Measurements from ENCODE around the gene RMND5A. TPM values are rescaled to one million over a fixed set of nuclear protein-coding genes. Genes with fewer than 3 reads are reported as not detected.

RMND5A gene
- polyA plus RNA-seq, 1 donor: 36.6 TPM

DNA sequence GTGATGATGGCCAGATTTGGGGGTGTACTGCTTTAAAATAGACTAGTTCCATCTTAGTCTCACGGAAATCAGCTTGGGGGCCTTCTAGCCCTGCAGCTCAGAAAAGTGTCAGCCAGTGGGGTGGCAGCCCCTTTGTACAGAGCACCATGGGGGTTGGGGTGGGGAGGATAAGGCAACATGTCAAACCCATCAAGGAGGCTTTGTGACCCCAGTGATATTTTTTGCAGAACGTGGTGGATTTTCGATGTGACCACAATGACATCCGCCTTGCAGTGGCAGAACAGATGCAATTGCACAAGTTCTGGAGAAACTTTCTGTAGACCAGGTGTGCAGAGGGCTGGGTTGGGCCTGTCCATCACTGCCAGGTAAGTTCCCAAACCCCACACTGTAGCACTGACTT is 73.7 kb downstream of the RMND5A start:
- no peak for DNase-seq

DNA sequence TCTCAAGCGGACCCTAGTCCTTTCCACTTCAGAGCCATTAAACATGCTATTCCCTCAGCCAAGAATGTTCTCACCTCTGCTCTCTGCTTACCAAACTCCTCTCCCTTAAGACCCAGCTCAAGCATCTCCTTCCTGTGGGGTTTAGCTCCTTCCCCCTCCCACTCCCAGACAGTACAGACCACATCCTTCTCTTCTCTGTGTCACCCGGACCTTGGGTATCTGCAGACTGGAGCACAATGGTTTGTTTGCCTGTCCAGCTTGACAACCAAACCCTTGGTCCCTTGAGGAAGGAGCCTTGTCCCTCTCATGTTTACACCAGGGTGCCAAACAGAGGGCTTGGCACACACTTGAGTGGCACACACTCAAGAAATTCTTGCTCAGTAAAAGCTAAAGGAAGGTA is 74.8 kb downstream of the RMND5A start:
- DNase-seq: no peak

DNA sequence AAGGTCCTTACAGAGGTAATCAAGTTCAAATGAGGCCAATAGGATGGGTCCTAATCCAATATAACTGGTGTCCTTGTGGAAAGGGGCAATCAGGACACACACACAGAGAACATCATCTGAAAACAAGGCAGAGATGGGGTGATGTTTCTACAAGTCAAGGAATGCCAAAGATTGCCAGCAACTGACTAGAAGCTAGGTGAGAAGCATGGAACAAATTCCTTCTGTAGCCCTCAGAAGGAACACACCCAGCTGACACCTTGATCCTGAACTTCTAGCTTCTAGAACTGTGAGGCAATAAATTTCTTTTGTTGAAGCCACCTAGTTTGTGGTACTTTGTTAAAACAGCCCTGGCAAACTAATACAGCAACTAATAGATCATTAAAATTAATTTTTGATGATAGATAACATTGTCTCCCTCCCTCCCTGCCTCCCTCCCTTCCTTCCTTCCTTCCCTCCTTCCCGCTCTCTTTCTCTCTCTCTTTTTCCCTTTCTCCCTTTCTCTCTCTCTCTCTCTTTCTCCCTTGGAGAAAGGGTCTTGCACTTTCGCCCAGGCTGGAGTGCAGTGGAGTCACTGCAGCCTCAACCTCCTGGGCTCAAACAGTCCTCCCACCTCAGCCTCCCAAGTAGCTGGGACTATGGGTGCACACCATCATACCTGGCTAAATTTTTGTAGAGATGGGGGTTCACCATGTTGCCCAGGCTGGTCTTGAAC is 80.9 kb downstream of the RMND5A start:
- no peak for DNase-seq

DNA sequence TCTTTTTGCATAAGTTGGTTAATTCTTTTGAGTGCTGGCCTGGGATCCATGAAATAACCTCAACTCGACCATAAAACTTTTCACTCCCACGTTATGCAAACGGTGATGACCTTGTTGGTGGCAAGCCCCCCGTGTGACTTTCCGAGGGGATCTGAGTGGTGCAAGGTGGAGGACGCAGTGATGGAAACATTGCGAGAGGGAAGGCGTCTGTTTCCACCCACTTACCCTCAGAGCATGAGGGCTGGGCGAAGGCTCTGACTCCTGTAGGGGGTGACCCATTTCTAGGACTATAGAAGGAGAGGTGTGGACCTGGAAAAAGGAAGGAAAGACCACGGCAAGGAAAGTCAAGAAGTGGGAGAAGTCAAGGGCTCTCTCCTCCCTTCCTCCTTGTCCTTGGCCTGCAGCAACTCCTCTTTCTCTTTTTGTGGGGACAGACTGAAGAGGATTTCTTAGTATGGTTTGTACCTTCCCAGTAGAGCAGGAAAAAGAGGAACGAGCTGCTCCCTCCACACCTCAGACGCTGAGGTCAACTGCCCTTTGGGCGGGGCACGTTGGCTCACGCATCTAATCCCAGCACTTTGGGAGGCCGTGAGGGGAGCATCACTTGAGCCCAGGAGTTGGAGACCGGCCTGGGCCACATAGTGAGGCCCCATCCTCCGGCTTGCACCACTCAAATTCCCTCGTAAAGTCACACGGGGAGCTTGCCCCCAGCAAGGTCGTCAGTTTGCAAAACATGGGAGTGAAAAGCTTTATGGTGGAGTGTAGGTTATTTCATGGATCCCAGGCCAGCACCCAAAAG is 86.2 kb downstream of the RMND5A start:
- no peak for DNase-seq

GRCh38 chr2:86807133-86807467 is 87.0 kb downstream of the RMND5A start:
- no peak for DNase-seq

DNA sequence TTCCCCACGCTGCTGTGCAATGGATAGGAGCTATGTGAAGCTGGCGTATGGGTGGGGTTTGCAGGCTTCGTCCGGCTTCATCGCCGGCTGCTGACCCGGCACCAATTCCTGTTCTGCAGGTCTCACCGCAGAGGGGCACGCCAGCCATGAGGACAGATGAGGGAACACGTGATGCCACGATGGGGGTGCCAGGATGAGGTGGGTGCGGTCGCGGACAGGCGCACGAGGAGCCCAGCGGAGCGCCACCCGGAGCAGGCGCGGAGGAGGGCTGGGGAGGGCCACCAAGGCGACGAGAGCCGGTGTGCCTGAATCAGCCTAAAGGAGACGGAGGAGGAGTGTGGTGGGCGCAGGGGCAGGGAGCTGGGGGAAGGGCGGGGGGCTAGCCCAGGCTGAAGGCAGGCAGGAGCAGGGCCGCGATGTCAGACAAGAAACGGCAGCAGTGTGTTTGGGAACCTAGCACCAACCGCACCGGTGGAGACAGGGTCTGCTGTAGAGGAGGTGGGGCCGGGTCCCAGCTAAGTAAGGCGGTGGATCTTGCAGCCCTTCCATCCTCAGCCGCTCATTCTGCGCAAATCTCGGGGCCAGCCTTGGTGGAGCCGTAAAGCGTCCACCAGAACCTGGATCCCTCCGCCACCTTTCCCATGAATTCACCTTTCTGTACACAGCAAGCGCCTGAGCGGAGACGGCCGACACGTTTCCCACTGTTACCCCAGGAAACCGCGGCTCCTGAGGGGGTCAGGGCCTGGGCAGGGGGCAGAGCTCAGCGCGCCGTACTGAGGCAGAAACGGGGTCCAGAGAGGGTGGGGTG is 87.6 kb downstream of the RMND5A start:
- DNase-seq: no peak

DNA sequence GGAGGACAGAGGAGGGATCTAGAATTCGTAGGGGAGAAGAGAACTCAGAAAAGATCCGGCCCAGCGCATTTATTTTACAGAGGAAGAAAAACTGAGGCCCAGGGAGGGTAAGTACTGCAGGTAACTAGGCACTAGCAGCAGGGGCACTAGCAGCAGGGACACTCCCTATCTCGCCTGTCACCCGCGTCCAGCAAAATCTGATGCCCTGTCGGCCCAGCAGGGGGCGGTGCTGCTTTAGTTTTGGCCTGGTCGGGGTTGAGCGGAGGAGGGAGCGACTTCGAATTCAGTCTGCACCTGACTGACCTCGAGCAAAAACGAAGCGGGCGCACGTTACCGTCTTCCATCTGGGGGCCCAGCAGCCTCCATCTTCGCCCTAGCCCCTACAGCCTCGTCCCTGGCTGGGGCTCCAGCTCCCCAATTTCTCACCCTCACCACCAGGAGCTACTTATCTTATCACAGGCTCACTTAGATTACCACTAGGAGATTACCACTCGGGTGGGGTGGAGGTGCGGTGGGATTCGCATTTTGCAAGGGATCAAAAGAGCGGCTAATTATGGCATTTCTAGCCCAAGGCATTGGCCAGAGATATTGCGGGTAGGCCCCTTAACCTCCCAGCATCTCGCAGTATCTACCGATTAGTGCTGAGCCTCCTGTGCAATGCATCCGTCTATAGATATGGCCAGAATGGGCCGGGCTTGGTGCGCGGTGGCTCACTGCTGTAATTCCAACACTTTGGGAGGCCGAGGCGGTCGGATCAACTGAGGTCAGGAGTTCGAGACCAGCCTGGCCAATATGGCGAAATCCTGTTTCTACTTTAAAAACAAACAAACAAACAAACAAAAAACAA is 88.4 kb downstream of the RMND5A start:
- DNase-seq: peak; percentile 85

- no peak for DNase-seq
Measured at GRCh38 chr2:86809481-86810121, 89.5 kb downstream of the RMND5A start.

DNA sequence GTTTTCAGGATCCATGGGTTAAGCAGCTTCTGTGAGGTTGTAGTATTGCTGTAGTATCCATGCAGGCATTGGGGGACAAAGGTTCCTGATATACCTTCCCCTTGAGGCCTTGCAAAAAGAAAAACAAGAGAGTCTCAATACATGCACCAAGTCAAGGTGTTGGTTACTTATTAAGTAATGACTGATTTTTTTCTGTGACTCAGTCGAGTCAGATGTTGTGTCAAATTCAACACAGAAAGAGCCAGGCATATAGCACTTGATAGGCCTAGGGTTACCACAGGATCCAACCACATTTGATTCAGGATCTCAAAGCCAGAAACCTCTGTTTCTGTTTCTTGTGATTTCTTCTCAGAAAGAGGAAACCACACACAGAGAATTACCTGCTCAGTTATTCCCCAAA is 95.5 kb downstream of the RMND5A start:
- no peak for DNase-seq

GRCh38 chr2:86818114-86818801 is 98.2 kb downstream of the RMND5A start:
- DNase-seq: no peak

DNA sequence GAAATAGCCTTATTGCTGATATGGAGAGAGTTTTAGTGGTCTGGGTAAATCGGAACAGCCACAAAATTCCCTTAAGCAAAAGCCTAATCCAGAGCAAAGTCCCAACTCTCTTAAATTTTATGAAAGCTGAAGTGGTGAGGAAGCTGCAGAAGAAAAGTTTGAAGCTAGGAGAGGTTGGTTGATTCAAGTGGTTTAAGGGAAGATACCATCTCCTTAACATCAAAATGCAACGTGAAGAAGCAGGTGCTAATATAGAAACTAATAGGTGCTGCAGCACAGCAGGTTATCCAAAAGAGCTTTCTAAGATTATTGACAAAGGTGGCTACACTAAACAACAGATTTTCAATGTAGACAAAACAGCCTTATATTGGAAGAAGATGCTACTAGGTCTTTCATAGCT is 98.9 kb downstream of the RMND5A start:
- DNase-seq: no peak

DNA sequence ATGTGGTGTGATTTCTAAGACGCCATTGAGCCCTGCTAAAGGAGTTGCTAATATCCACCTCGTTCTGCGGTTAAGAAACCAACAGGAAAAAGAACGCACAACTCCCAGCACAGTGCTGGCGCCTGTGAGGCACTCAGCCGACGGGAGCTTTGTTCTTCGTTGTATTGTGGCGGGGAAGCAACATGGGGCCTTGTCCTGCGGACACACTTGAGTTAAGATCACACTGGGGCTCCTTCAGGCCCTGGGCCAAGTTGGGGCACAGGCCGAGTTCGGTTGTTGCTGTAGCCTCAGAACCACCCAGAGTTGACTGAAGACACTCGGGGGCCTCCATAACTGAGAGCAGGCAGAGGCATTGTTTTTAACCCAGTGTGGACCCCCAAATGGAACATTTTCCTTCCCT is 101.2 kb downstream of the RMND5A start:
- no peak for DNase-seq

- DNase-seq: no peak
Measured at GRCh38 chr2:86821842-86822241, 101.8 kb downstream of the RMND5A start.

DNA sequence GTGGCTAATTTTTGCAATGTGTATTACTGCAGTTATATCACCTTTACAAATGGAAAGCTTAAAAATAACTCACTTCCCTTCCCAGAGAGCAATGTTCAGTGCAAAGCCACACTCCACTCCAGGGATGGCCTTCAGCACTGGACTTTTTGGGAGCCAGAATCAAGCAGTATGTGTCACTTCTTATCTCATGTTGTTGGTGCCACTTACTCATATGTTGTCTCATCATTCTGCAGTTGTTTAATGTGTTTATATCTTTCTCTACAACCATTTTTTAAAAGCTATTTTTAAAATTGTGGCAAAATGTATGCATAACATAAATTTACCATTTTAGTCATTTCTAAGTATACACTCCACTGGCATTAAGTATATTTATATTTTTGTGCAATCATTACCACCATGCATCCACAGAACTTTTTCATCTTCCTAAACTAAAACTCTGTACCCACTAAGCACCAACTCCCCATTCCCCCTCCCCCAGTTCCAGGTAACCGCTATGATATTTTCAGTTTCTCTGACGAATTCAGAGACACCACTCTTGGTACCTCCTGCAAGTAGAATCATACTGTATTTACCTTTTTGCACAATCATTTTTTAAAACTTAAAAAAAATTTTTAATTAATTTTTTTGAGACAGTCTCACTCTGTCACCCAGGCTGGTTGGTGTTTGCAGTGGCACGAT is 102.7 kb downstream of the RMND5A start:
- no peak for DNase-seq

- DNase-seq: no peak
Measured at GRCh38 chr2:86825036-86825692, 105.1 kb downstream of the RMND5A start.

DNA sequence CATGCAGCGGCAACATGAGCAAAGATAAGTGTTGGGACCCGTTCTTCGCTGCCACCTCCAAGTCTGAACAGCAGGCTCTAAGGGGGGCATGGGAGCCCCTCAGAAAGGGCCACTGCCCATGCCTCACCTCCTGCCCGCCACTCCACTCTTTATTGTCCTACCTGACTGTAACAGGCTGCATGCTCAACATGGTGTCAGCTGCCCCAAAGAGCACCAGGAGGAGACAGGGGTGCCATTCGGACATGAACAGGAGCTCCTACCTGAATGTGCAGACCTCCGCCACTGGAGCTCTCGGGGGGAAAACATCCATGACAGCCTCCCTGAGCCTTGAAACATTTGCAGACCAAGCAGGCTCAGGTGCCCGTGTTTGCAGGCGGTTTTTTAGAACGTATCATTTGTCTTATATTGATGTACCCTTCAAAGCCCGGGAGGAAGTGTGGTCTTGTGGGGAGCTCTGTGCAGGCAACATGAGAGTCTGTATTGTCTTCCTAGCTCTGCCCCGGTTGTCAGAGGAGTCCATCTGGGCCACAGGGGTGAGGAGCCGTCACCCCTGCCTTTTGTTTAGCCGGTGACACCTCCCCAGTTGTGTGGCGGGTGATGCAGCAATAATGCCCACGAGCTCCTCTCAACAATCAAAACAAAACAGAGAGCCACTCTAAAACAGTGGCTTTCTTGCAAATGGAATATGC is 105.7 kb downstream of the RMND5A start:
- no peak for DNase-seq

GRCh38 chr2:86826951-86827350 is 106.9 kb downstream of the RMND5A start:
- no peak for DNase-seq

All from hindlimb muscle (tissue), 1 donor.